22Rv1 (cell line): ENCODE results near the gene FRMD3.

Source experiments
- CTCF ChIP-seq: fragments of 450-650 bp; IDR thresholded peaks from 2 replicates; pipeline ENCODE4 v1.5.1; 2017; ENCODE audit warnings: mild to moderate bottlenecking
- ZFX ChIP-seq: fragments of 450-650 bp; IDR thresholded peaks from 2 replicates; pipeline ENCODE4 v1.6.1; 2017; ENCODE audit warnings: antibody characterized with exemption, borderline replicate concordance

DNA sequence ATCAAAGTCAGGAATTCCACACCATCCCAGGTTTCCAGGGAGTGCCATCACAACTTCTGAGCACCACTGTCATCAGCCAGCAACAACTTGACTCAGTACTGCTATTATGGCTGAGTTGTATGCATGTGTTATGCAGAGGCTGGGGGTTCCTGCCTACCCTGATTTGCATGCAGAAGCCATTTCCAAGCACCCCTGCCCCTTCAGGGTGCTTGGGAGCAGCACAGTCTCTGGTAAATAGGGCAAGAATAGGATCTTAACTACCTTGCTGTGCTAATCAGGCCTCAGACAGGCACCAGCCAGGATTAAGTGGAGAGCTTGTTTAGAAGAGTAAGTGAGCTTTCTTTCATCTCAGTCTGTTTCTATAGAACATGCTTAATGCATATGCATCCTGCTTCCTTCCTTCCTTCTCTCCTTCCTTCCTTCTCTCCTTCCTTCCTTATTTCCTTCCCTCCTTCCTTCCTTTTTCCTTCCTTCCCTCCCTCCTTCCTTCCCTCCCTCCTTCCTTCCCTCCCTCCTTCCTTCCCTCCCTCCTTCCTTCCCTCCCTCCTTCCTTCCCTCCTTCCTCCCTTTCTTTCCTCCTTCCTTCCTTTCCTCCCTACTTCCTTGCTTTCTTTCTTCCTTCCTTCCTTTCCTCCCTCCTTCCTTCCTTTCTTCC lies 175.7 kb downstream of the FRMD3 start:
- TF ChIP-seq CTCF (no peak), ZFX (no peak)
